ENCODE data around the gene DAD1.

DNA sequence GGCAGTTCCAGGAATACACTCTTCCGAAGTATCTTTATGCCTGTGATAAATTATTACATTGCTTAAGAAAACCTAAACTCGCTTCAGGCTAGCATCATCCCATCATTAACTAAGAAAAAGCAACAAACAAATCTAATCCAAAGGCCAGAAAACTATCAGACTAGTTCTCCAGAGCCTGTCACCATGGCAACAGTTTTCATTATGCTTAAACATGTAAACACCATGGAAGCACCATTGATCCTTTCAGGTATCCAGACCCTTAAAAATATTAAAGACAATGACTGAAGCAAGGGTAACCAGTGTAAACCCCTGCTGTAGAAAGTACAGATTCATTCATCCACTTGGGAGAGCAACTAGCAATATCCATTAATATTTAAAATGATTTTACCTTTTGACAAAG, 9.8 kb downstream of the DAD1 start:
- TF ChIP-seq CTCF (conservative IDR thresholded peaks at IDR 0.05; ENCODE audit: low read length) (no peak), EZH2phosphoT487 (IDR thresholded peaks at IDR 0.05; ENCODE audit: borderline replicate concordance, low read depth, low read length) (no peak)

All from OCI-LY7 (cell line).